ENCODE measurements around the gene MORF4L1.
A peak's percentile ranks its signal among the peaks of the same experiment; 100 is the strongest.

Gene MORF4L1

GRCh38 chr15:78909791-78910228 is 37.1 kb downstream of the MORF4L1 start:
- TF ChIP-seq CTCF (IDR thresholded peaks at IDR 0.05; ENCODE audit: extremely low read depth, missing control alignments) = peak; percentile 46
- no peak for DNase-seq (ENCODE audit: low spot score)

GRCh38 chr15:78910271-78910670 is 37.6 kb downstream of the MORF4L1 start:
- no peak for DNase-seq (ENCODE audit: low spot score)
- no peak for TF ChIP-seq CTCF (IDR thresholded peaks at IDR 0.05; ENCODE audit: extremely low read depth, missing control alignments)

- TF ChIP-seq CTCF (IDR thresholded peaks at IDR 0.05; ENCODE audit: extremely low read depth, missing control alignments) = no peak
- no peak for DNase-seq (ENCODE audit: low spot score)
Observed at GRCh38 chr15:78912316-78912715, 39.6 kb downstream of the MORF4L1 start.

GRCh38 chr15:78913012-78913411 is 40.3 kb downstream of the MORF4L1 start:
- no peak for DNase-seq (ENCODE audit: low spot score)
- no peak for TF ChIP-seq CTCF (IDR thresholded peaks at IDR 0.05; ENCODE audit: extremely low read depth, missing control alignments)

GRCh38 chr15:78914027-78914764 is 41.5 kb downstream of the MORF4L1 start:
- TF ChIP-seq CTCF (IDR thresholded peaks at IDR 0.05; ENCODE audit: extremely low read depth, missing control alignments) = no peak
- DNase-seq (ENCODE audit: low spot score) = no peak

- TF ChIP-seq CTCF (IDR thresholded peaks at IDR 0.05; ENCODE audit: extremely low read depth, missing control alignments) = no peak
- no peak for DNase-seq (ENCODE audit: low spot score)
Observed at GRCh38 chr15:78915341-78916087, 42.8 kb downstream of the MORF4L1 start.

- no peak for TF ChIP-seq CTCF (IDR thresholded peaks at IDR 0.05; ENCODE audit: extremely low read depth, missing control alignments)
- DNase-seq (ENCODE audit: low spot score) = no peak
Observed at GRCh38 chr15:78916088-78916487, 43.4 kb downstream of the MORF4L1 start.
